Small intestine (tissue), 7 donors: ENCODE measurements around the gene CYSTM1. TPM values are rescaled to one million over a fixed set of nuclear protein-coding genes. Genes with fewer than 3 reads are reported as not detected.

Source experiments
- DNase-seq, 2 donors: peaks; one replicate each; pipeline versions ENCODE4 v3.0.0 to v3.0.0-alpha.2; 2013
- FAIRE-seq: peaks from 2 replicates; lab custom pipeline; 2012; peaks lifted over from hg19 to GRCh38; lab: Jason Lieb, UNC
- H3K27ac ChIP-seq, 3 donors: one replicate each; pipeline ENCODE4 v1.5.1; 2013; ENCODE audit warnings: low read length in 2 of 3, mild to moderate bottlenecking in 2 of 3, control low read depth in 1 of 3, inconsistent platforms in 1 of 3, low read depth in 1 of 3, moderate library complexity in 1 of 3
- H3K27me3 ChIP-seq, 3 donors: one replicate each; pipeline ENCODE4 v1.6.1; 2013; ENCODE audit warnings: low read length in 3 of 3, inconsistent platforms in 1 of 3; ENCODE audit not compliant: control insufficient read depth in 3 of 3, insufficient read depth in 3 of 3
- H3K36me3 ChIP-seq, 3 donors: one replicate each; pipeline ENCODE4 v1.6.1; 2013; ENCODE audit warnings: low read length in 3 of 3, inconsistent platforms in 1 of 3, low read depth in 1 of 3, mild to moderate bottlenecking in 1 of 3, moderate library complexity in 1 of 3; ENCODE audit not compliant: control insufficient read depth in 3 of 3, insufficient read depth in 2 of 3
- H3K4me1 ChIP-seq, 3 donors: one replicate each; pipeline ENCODE4 v1.6.1; 2013; ENCODE audit warnings: low read length in 2 of 3, inconsistent platforms in 1 of 3, low read depth in 1 of 3, mild to moderate bottlenecking in 1 of 3, moderate library complexity in 1 of 3; ENCODE audit not compliant: control insufficient read depth in 3 of 3, insufficient read depth in 2 of 3
- H3K4me3 ChIP-seq, 3 donors: one replicate each; pipeline ENCODE4 v1.5.1; 2013; ENCODE audit warnings: low read length in 3 of 3, control low read depth in 1 of 3, inconsistent platforms in 1 of 3, low read depth in 1 of 3, mild to moderate bottlenecking in 1 of 3, moderate library complexity in 1 of 3
- H3K9me3 ChIP-seq, 2 donors: one replicate each; pipeline ENCODE4 v1.6.1; 2013; ENCODE audit warnings: low read depth in 1 of 2, low read length in 1 of 2; ENCODE audit not compliant: control insufficient read depth in 2 of 2, insufficient read depth in 1 of 2
- WGBS, 3 donors: extraction: QIAGEN DNeasy Blood & Tissue Kit; methylation state at CpG; one replicate each; pipeline ENCODE4 v1.1.7; 2013; 5-methylcytosine and 5-hydroxymethylcytosine counted together
- polyA plus RNA-seq, 4 donors: library from polyadenylated mRNA; stranded (reverse) in 3 of 4; unstranded in 1 of 4; fragments of 200-250 nt in 3 of 4; fragments of 120-200 nt in 1 of 4; gene quantifications; one replicate each; pipeline versions ENCODE4 v1.2.1 to v1.2.3, GENCODE V29; 2013
- donor health status: healthy with polysubstance abuse.
- donor health status: control.
- donor health status: control.
- donor health status: Bipolar disorder and iron deficiency.
- donor health status: healthy.

CYSTM1 gene
- polyA plus RNA-seq, 4 donors: 94.4 to 884 (median 546) TPM

DNA sequence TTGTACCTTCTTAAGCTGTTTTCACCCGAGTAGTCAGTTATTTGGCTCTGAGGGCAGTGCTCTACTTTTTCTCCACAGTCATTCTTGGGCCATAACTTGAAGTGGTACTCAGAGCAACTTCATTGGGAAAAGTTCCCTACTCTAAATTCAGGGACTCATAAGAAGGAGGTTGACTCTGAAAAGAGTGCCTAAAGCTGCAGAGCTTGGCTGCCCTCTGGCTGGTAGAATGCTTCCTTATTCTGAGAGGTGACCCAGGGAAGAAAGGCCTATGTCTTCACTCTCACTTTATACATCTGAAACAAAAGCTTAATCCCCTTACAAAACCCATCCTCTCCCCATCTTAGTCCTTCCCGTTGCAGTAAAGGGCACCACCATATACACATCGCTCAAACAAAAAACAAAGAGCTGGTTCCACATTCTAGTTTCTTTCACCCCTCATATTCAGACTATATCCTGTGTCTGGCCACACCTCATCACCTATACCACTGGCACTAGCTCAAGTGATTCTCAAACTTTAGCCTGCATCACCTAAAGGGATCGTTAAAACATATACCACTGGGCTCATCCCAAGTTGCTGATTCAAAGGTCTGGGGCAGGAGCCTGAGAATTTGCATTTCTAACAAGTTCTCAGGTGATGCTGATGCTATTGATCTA, 41.3 kb upstream of the CYSTM1 start:
- DNase-seq: no peak
- H3K4me3 ChIP-seq: no peak overlapping the region
- 88 to 91% (median 90%) methylated on average over 4 of the region's 4 CpGs for WGBS, 3 donors
- H3K4me1 ChIP-seq: peaks cover 0 to 6% (median 0%) of the 10 kb centered on the region in 3 donors
- no peak for FAIRE-seq
- H3K9me3 ChIP-seq: no peaks in the 10 kb centered on the region
- no peak overlapping the region for H3K27ac ChIP-seq
- H3K27me3 ChIP-seq: no peaks in the 10 kb centered on the region
- H3K36me3 ChIP-seq: no peaks in the 10 kb centered on the region

DNA sequence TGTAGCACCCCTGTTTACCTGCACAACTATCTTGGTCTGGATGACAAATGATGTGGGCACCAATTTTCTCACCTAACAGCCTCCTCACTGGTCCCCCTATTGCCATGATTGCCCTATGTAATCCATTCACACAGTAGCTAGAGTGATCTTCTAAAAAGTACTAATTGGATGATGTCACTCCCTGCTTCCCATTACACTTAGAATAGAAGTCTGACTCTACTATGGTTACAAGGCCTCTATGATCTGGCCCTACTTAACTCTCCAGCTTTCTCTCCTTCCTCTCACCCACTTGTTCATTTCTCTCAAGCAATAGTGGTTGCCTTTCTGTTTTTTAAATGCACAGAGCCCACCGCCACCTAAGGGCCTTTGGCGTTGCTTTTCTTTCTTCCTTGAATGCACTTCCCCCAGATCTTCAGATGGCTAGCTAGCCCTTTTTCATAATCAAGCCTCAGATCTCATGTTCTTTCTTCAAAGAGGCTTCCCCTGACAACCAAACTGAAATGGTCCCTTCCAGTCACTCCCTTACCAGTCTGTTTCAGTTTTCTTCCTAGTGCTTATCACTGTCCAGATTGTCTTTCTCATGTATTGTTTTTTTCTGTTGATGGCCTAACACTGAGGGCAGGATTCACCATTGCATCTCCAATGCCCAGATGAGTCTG, 40.6 kb upstream of the CYSTM1 start:
- no peak for FAIRE-seq
- no peaks in the 10 kb centered on the region for H3K27me3 ChIP-seq
- H3K4me1 ChIP-seq: peaks cover 0 to 7% (median 0%) of the 10 kb centered on the region in 3 donors
- H3K4me3 ChIP-seq: no peak overlapping the region
- H3K36me3 ChIP-seq: no peaks in the 10 kb centered on the region
- 93 to 94% (median 94%) methylated on average over 2 of the region's 2 CpGs for WGBS, 3 donors
- no peak for DNase-seq
- no peak overlapping the region for H3K27ac ChIP-seq
- H3K9me3 ChIP-seq: no peaks in the 10 kb centered on the region

DNA sequence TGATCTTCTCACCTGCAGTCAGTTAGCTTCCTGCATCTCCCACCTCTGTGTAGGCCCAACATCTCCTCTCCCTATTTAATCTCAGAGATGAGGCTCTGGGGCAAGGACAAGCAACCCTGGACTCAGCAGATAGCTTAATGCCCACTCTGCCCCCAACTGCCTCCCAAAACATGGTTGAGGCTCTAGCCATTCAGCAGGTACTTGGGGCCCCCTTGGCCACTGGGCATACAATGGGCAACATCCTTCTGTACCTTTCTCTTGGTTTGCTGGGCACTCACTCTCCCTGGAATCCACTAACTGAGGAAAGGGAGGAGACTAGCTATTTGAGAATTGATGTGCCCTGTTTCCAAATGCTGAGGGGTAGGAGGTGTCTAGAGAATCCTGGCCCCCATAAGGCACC, 39.9 kb upstream of the CYSTM1 start:
- Histone ChIP-seq H3K27ac (no peak overlapping the region), H3K9me3 (no peaks in the 10 kb centered on the region), H3K36me3 (no peaks in the 10 kb centered on the region), H3K4me3 (no peak overlapping the region), H3K4me1 (peaks cover 0 to 7% (median 0%) of the 10 kb centered on the region in 3 donors), H3K27me3 (no peaks in the 10 kb centered on the region)
- FAIRE-seq: no peak
- no peak for DNase-seq

DNA sequence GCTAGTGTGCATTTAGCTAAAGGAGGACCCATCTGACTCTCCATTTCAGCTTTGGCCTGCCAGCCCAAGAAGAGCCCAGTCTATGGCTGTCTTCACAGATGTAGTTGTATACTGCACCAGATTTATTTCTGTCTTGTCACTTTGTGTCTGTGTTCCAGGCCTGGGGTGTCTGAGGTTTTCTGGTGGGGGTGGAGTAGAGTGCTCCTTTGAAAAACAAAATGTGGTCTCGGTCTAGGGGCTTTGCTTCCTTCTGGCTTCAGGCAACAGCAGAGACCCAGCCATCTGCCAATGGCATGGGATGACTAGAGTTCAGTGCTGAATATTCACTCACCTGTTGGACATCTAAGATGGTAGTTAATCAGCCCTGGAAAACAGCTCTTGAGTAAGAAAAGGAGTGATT, 38.4 kb upstream of the CYSTM1 start:
- Histone ChIP-seq H3K27me3 (no peaks in the 10 kb centered on the region), H3K36me3 (no peaks in the 10 kb centered on the region), H3K27ac (no peak overlapping the region), H3K4me3 (no peak overlapping the region), H3K4me1 (peaks cover 0 to 18% (median 2%) of the 10 kb centered on the region in 3 donors), H3K9me3 (no peaks in the 10 kb centered on the region)
- FAIRE-seq (no peak), DNase-seq (no peak)
- 88 to 96% (median 92%) methylated on average over 1 of the region's 1 CpG for WGBS, 3 donors

DNA sequence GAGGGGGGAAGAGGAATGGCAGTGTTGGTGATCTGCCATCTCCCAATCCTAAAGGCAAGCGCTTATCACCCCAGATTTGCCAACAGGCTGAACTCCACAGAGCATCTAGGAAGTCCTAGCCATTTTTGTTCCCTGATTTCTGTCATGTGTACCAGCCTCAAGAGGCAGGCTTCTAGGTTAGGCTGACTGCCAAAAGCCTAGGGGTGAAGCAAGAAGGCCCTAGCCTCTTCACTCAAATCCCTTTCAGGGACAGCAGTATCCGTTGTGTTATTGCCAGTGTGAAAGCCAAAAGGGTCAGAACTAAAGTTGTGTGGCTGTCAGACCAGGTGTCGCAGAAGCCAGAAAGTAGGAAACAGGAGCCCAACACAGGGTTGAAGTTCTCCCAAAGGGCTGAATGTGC, 34.6 kb upstream of the CYSTM1 start:
- no peak overlapping the region for H3K27ac ChIP-seq
- WGBS, 3 donors: 86 to 89% (median 88%) methylated on average over 3 of the region's 3 CpGs
- H3K36me3 ChIP-seq: no peaks in the 10 kb centered on the region
- no peaks in the 10 kb centered on the region for H3K9me3 ChIP-seq
- no peak for DNase-seq
- no peak for FAIRE-seq
- H3K4me1 ChIP-seq: peaks cover 4 to 33% (median 30%) of the 10 kb centered on the region in 3 donors
- peaks cover 0 to 3% (median 0%) of the 10 kb centered on the region in 3 donors for H3K27me3 ChIP-seq
- no peak overlapping the region for H3K4me3 ChIP-seq

DNA sequence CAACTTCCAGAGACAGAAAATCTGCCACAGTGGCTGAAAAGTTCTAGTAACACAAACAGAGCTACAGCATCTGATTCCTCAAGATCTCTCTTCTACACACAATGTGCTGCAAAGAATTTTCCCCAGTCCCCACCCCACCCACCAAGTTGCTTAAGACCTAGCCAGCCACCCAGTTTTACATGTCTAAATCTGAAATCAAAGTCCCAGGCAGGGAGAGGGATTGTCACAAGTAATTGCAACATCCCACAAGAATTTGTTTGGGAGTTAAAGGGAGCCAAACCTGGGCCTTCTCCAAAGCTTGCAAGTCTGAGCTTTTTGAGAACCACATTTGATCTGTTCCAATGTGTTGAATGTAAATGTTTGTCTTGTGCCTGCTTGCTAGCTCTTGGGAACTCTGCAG, 33.7 kb upstream of the CYSTM1 start:
- no peak overlapping the region for H3K4me3 ChIP-seq
- peaks cover 4 to 35% (median 35%) of the 10 kb centered on the region in 3 donors for H3K4me1 ChIP-seq
- no peaks in the 10 kb centered on the region for H3K36me3 ChIP-seq
- H3K9me3 ChIP-seq: no peaks in the 10 kb centered on the region
- FAIRE-seq (no peak), DNase-seq (no peak)
- H3K27ac ChIP-seq: peak overlapping the region in 1 of 3 donors; percentile 17
- H3K27me3 ChIP-seq: peaks cover 0 to 9% (median 0%) of the 10 kb centered on the region in 3 donors

DNA sequence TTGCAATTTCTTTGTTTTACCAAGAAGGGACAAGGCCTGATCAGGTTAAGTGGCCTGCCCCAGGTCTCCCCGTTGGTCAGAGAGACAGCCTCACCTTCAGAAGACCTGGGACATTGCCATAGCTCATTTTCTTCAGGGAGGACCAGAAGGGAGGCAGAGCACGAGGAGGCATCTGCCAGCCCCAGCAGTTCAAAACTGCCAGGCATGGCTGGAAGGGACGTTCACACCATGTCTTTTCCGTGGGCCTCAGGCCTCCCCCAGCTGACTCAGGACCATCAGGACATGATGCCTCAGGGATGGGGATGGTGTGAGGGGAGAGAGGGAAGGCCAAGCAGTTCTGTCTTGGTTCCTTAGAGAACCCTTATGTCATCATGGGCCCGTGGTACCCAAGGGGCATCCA, 32.7 kb upstream of the CYSTM1 start:
- WGBS, 3 donors: 53 to 76% (median 64%) methylated on average over 5 of the region's 5 CpGs
- H3K9me3 ChIP-seq: no peaks in the 10 kb centered on the region
- no peak for FAIRE-seq

DNA sequence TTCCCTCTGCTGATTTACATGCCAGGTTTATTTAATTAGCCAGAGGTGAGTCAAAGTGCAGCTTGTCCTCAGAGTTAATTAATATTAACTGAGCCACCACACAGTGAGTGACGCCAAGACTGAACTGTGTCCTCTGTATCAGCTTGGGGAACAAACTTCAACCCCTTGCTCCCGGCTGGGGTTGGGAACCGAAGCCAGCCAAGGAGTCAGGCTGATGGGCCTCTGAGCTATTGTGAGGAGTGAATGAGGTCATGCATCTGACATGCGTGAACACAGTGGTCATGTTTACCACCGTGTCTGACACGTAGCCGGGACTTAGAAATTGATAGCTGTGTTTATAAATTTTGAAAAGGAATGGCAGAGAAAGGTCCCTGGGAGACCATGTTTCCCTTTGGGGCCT, 32.1 kb upstream of the CYSTM1 start:
- peaks cover 4 to 39% (median 35%) of the 10 kb centered on the region in 3 donors for H3K4me1 ChIP-seq
- H3K9me3 ChIP-seq: no peaks in the 10 kb centered on the region
- peak; percentile 88 to 97 for DNase-seq
- peak overlapping the region; percentile 36 to 95 (median 90) for H3K27ac ChIP-seq
- no peaks in the 10 kb centered on the region for H3K36me3 ChIP-seq
- FAIRE-seq: no peak
- H3K4me3 ChIP-seq: no peak overlapping the region
- WGBS, 3 donors: 16 to 65% (median 31%) methylated on average over 7 of the region's 7 CpGs
- peaks cover 0 to 20% (median 3%) of the 10 kb centered on the region in 3 donors for H3K27me3 ChIP-seq

More for the DNA sequence above, 32.7 kb upstream of the CYSTM1 start:
- Histone ChIP-seq H3K36me3 (no peaks in the 10 kb centered on the region), H3K4me1 (peaks cover 4 to 39% (median 35%) of the 10 kb centered on the region in 3 donors), H3K4me3 (no peak overlapping the region), H3K27ac (peak overlapping the region; percentile 9 to 95 (median 78)), H3K27me3 (peaks cover 0 to 14% (median 3%) of the 10 kb centered on the region in 3 donors)
- DNase-seq: no peak
